DMS153 treated with DMSO at 0.1 percent for 48 hours (cell line): Measurements from ENCODE around the gene LMAN2.

Experiments
- DNase-seq: peaks from one replicate; lab custom pipeline; 2025; ENCODE audit not compliant: unreplicated experiment; lab: John Stamatoyannopoulos, UW

The LMAN2 gene

GRCh38 chr5:177351392-177352329, at the start of gene LMAN2:
LMAN2 (minus strand) TSS chr5:177351668; CDS start chr5:177351647, 21 bp downstream.
- DNase-seq = peak; percentile 67

- DNase-seq = no peak
These were observed 48.8 kb upstream of the LMAN2 start, which contains the start of gene PFN3 for GRCh38 chr5:177399997-177400868. PFN3 (minus strand) TSS chr5:177400661; CDS start chr5:177400576, 85 bp downstream.

GRCh38 chr5:177397875-177398390, 46.5 kb upstream of the LMAN2 start:
- DNase-seq = no peak

- no peak for DNase-seq
These were observed 45.3 kb upstream of the LMAN2 start for GRCh38 chr5:177396807-177397206.

GRCh38 chr5:177396078-177396477, 44.6 kb upstream of the LMAN2 start:
- DNase-seq = no peak

GRCh38 chr5:177393990-177394389, 42.5 kb upstream of the LMAN2 start:
- no peak for DNase-seq

- no peak for DNase-seq
These were observed 41.8 kb upstream of the LMAN2 start for GRCh38 chr5:177393206-177393765.

GRCh38 chr5:177392765-177393164, 41.3 kb upstream of the LMAN2 start:
- no peak for DNase-seq

GRCh38 chr5:177390363-177391300, 39.2 kb upstream of the LMAN2 start:
- DNase-seq = peak; percentile 43

- DNase-seq = no peak
These were observed 38.0 kb upstream of the LMAN2 start for GRCh38 chr5:177389241-177390169.

GRCh38 chr5:177388521-177389052, 37.1 kb upstream of the LMAN2 start:
- no peak for DNase-seq

- no peak for DNase-seq
These were observed 35.9 kb upstream of the LMAN2 start for GRCh38 chr5:177387405-177387804.

GRCh38 chr5:177386542-177386941, 35.1 kb upstream of the LMAN2 start:
- no peak for DNase-seq

GRCh38 chr5:177385720-177386119, 34.3 kb upstream of the LMAN2 start:
- DNase-seq = no peak

- no peak for DNase-seq
These were observed 32.7 kb upstream of the LMAN2 start, which contains the start of gene SLC34A1 for GRCh38 chr5:177384134-177384533. SLC34A1 (plus strand) TSS chr5:177384434; CDS start chr5:177385742, 1,308 bp downstream.

GRCh38 chr5:177383181-177383580, 31.7 kb upstream of the LMAN2 start:
- DNase-seq = no peak

- no peak for DNase-seq
These were observed 31.1 kb upstream of the LMAN2 start for GRCh38 chr5:177382423-177383029.

GRCh38 chr5:177380805-177381126, 29.3 kb upstream of the LMAN2 start:
- DNase-seq = no peak
